Activated B cell treated with CpG ODN at 0.5 μM for 24 hours (primary cell): ENCODE results near the gene COASY. TPM values are rescaled to one million over a fixed set of nuclear protein-coding genes. Genes with fewer than 3 reads are reported as not detected.
"Not testable (repeated sequence)": the region's sequence is repeated elsewhere in the genome, so short reads cannot be mapped to it uniquely, and the experiment has no call there.

Source experiments
- ATAC-seq: fragments of 200-7000 bp; cut with Tn5 transposase; one replicate; pipeline ENCODE4 v1.10.0; 2021; ENCODE audit warnings: low read depth, mild to moderate bottlenecking, moderate library complexity
- CTCF ChIA-PET: fragments of 350-600 bp; sonication (Branson Sonifier 250); formaldehyde crosslinking; loops from one replicate; lab custom pipeline; 2021; ENCODE audit warnings: antibody characterized with exemption; lab: Charles Lee
- POLR2A ChIA-PET: fragments of 350-600 bp; sonication (Branson Sonifier 250); formaldehyde crosslinking; loops from one replicate; lab custom pipeline; 2021; ENCODE audit warnings: antibody characterized with exemption; lab: Charles Lee
- DNase-seq: peaks from one replicate; pipeline ENCODE4 v3.0.0; 2022
- H3K27ac Mint-ChIP-seq: one replicate; pipeline ENCODE4 v1.8.0; 2020; ENCODE audit warnings: mixed read lengths
- H3K27me3 Mint-ChIP-seq: one replicate; pipeline ENCODE4 v1.8.0; 2021; ENCODE audit warnings: mixed read lengths
- H3K36me3 Mint-ChIP-seq: one replicate; pipeline ENCODE4 v1.8.0; 2021; ENCODE audit warnings: low read depth, mixed read lengths
- H3K4me1 Mint-ChIP-seq: one replicate; pipeline ENCODE4 v1.8.0; 2021; ENCODE audit warnings: mixed read lengths
- H3K4me3 Mint-ChIP-seq: one replicate; pipeline ENCODE4 v1.8.0; 2020; ENCODE audit warnings: mild to moderate bottlenecking, mixed read lengths
- H3K9me3 Mint-ChIP-seq: one replicate; pipeline ENCODE4 v1.8.0; 2020; ENCODE audit warnings: mixed read lengths
- intact Hi-C: fragments of 100-400 bp; cut with micrococcal nuclease; formaldehyde crosslinking; loops from one replicate; pipeline ENCODE4 v1.15.1; 2024
- total RNA-seq: library from RNA; stranded (reverse); gene quantifications from 2 replicates; pipeline ENCODE4 v1.2.3, GENCODE V29; 2022
- TF ChIP-seq, protein P1 (sequence below): fragments of 200-600 bp; IDR thresholded peaks from one replicate; pipeline ENCODE4 v1.8.0; 2022; ENCODE audit warnings: antibody characterized with exemption, mild to moderate bottlenecking

Gene COASY
- total RNA-seq, 1 donor from 2014 or later: 94.9 TPM

DNA sequence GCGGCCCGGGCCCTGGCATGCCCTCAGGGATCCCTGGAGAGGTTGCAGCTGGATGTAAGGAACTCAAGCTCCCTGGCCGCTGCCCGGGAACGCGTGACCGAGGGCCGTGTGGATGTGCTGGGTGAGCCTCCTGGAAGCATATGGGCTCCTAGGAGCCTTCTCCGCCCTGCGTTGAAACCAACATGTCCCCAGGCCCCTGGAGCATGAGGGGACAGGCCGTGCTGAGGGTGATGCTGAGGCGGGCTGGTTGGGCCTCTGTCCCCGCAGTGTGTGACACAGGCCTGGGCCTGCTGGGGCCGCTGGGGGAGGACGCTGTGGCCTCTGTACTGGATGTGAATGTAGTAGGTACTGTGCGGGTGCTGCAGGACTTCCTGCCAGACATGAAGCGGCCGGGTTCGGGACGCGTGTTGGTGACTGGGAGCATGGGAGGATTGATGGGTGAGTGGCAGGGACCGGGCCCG lies 14.9 kb upstream of the COASY start:
- Mint-ChIP-seq H3K4me3 (no peak overlapping the region), H3K36me3 (peaks cover 19% of the 10 kb centered on the region)
- CTCF ChIA-PET: interaction anchor here (1.9 to 2.0 kb wide), 2 partner anchors 11 to 216 kb away, joined by 5 to 9 read pairs; partner anchors contain the start of gene NAGLU

DNA sequence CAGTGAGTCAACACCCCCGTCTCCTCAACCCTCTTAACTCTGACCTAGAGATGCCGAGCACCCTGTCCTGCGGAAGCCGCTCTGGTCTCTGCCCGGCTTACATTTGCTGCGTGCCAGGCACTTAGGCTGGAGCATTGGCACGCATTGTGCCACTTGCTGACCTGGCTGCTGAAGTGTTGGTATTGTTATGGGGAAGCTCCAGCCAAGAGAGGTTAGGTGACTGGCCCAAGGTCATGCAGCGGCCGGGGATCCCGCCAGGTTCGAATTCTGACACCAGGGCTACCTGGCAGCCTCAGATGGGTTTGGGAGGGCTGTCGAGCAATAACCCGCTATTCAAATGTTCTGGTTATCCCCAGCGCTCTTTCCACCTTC lies 14.3 kb upstream of the COASY start:
- ChIA-PET CTCF (interaction anchor here (1.0 to 2.0 kb wide), 8 partner anchors 11 to 216 kb away, joined by 3 to 19 read pairs (median 4); partner anchors contain the start of genes NAGLU and PSMC3IP), POLR2A (interaction anchor here (0.6 to 2.6 kb wide), 9 partner anchors 10 to 618 kb away, joined by 3 to 23 read pairs (median 6); partner anchors contain the start of genes BECN1, MLX, NAGLU and PSMC3IP)
- H3K27ac Mint-ChIP-seq: no peak overlapping the region
- H3K27me3 Mint-ChIP-seq: no peaks in the 10 kb centered on the region
- TF ChIP-seq, protein P1, sequence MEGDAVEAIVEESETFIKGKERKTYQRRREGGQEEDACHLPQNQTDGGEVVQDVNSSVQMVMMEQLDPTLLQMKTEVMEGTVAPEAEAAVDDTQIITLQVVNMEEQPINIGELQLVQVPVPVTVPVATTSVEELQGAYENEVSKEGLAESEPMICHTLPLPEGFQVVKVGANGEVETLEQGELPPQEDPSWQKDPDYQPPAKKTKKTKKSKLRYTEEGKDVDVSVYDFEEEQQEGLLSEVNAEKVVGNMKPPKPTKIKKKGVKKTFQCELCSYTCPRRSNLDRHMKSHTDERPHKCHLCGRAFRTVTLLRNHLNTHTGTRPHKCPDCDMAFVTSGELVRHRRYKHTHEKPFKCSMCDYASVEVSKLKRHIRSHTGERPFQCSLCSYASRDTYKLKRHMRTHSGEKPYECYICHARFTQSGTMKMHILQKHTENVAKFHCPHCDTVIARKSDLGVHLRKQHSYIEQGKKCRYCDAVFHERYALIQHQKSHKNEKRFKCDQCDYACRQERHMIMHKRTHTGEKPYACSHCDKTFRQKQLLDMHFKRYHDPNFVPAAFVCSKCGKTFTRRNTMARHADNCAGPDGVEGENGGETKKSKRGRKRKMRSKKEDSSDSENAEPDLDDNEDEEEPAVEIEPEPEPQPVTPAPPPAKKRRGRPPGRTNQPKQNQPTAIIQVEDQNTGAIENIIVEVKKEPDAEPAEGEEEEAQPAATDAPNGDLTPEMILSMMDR: no peak
- intact Hi-C loops: no loop called here
- peaks cover 12% of the 10 kb centered on the region for H3K4me1 Mint-ChIP-seq
- no peaks in the 10 kb centered on the region for H3K9me3 Mint-ChIP-seq
- H3K36me3 Mint-ChIP-seq: peaks cover 19% of the 10 kb centered on the region
- ATAC-seq: no peak
- H3K4me3 Mint-ChIP-seq: no peak overlapping the region
- no peak for DNase-seq

More for the DNA sequence above, 14.9 kb upstream of the COASY start:
- Mint-ChIP-seq H3K27ac (no peak overlapping the region), H3K4me1 (peaks cover 10% of the 10 kb centered on the region), H3K27me3 (no peaks in the 10 kb centered on the region), H3K9me3 (no peaks in the 10 kb centered on the region)
- ATAC-seq (no peak), DNase-seq (no peak)
- POLR2A ChIA-PET: interaction anchor here (2.6 kb wide), 1 partner anchor 10 kb away, joined by 18 read pairs; the partner anchor contains the start of gene NAGLU
- TF ChIP-seq, protein P1: no peak
- intact Hi-C loops: no loop called here

DNA sequence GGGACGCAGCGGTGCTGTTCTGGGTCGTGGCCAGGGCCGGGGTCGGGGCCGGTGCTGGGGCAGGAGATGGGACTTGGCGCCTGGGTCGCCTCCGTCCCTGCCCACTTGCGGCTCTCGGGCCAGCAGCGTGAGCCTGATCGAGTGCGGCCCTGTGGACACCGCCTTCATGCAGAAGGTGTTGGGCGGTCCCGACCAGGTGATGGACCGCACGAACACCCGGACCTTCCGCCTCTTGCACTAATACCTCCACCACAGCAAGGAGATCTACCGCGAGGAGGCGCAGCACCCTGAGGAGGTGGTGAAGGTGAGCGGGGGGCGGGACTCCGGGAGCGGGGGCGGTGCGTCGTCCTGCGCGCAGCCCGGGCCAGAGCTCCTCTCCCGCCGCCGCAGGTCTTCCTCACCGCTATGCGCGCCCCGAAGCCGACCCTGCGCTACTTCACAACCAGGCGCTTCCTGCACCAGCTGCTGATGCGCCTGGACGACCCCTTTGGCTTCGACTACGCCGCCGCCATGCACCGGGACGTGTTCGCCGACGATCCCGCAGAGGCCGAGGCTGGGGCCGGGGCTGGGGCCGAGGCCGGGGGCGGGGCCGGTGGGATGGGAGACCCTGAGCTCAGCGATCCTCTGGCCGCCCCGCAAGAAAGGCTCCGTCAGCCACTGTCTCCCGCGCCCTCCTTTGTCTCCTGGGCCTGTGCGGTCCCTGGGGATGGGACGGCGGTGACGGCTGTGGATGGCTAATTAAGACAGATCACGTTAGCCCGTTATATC lies 13.7 kb upstream of the COASY start:
- TF ChIP-seq, protein P1: no peak
- Mint-ChIP-seq H3K27me3 (no peaks in the 10 kb centered on the region), H3K9me3 (no peaks in the 10 kb centered on the region), H3K4me1 (peaks cover 17% of the 10 kb centered on the region), H3K36me3 (peaks cover 14% of the 10 kb centered on the region), H3K27ac (no peak overlapping the region), H3K4me3 (peak overlapping the region; percentile 66)
- ATAC-seq: peak; percentile 97
- ChIA-PET CTCF (interaction anchor here (0.7 to 2.0 kb wide), 10 partner anchors 11 to 215 kb away, joined by 3 to 19 read pairs (median 4); partner anchors contain the start of genes NAGLU and PSMC3IP), POLR2A (interaction anchor here (0.6 to 2.6 kb wide), 11 partner anchors 10 to 767 kb away, joined by 3 to 23 read pairs (median 6); partner anchors contain the start of genes BECN1, MLX, NAGLU and PSMC3IP)
- intact Hi-C loops: no loop called here
- peak; percentile 81 for DNase-seq

DNA sequence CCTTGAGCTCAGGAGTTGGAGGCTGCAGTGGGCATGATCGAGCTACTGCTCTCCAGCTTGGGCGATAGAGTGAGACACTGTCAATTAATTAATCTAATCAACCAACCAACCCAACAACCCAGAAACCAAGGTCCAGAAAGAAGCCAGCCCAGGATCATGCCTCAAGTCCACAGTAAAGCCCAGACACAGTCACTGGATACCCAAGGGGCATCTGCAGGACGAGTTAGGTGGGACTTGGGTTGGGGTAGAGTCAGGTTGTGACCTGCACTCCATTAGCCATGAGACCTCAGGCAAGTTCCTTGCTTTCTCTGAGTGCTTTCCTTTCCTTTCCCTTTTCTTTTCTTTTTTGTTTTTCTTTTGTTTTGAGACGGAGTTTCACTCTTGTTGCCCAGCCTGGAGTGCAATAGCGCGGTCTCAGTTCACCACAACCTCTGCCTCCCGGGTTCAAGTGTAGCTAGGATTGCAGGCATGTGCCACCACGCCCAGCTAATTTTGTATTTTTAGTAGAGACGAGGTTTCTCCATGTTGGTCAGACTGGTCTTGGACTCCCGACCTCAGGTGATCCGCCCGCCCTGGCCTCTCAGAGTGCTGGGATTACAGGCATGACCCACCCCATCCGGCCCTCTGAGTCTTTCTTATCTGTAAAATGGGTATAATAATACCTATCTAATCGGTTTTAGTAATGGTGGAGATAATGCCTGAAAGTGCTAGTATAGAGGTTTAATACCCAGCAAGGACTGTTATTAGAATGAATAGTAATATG lies 12.8 kb upstream of the COASY start:
- ChIA-PET POLR2A (interaction anchor here (0.9 to 2.6 kb wide), 9 partner anchors 9 to 766 kb away, joined by 3 to 23 read pairs (median 6); partner anchors contain the start of genes BECN1, MLX, NAGLU and PSMC3IP), CTCF (interaction anchor here (1.1 to 1.6 kb wide), 5 partner anchors 12 to 135 kb away, joined by 3 to 19 read pairs (median 3); partner anchors contain the start of gene PSMC3IP)
- TF ChIP-seq, protein P1: no peak
- no peaks in the 10 kb centered on the region for H3K9me3 Mint-ChIP-seq
- DNase-seq (no peak), ATAC-seq (no peak)
- H3K4me3 Mint-ChIP-seq: peak overlapping the region; percentile 66
- intact Hi-C loops: no loop called here
- no peak overlapping the region for H3K27ac Mint-ChIP-seq
- H3K4me1 Mint-ChIP-seq: peaks cover 23% of the 10 kb centered on the region
- H3K36me3 Mint-ChIP-seq: peaks cover 6% of the 10 kb centered on the region
- H3K27me3 Mint-ChIP-seq: no peaks in the 10 kb centered on the region

DNA sequence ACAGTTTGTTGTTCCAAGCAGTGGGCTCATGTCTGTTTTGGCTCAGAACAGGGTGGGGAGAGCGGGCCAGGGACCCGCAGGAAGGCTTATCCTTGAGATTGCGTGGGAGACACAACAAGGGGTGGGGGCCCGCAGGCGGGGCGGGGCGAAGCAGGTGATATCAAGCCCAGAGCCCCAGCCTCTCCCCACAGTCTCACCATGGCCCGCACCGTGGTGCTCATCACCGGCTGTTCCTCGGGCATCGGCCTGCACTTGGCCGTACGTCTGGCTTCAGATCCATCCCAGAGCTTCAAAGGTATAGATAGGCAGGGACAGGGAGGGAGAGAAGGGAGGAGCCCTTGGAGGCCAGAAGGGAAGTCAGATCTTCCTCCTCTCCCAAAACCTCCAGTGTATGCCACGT lies 9.2 kb upstream of the COASY start, which contains the start of gene HSD17B1:
Gene HSD17B1 (plus strand): TSS at position 188 of the 400 bp plus-strand sequence. CDS start 11 bp downstream, at position 199.
- DNase-seq, H3K36me3 Mint-ChIP-seq, ATAC-seq, POLR2A ChIA-PET, intact Hi-C loops, H3K27me3 Mint-ChIP-seq, CTCF ChIA-PET, H3K9me3 Mint-ChIP-seq: not testable (repeated sequence)
- Mint-ChIP-seq H3K4me3 (peak within 1 kb of the TSS; percentile 93), H3K4me1 (peaks cover 37% of the 10 kb centered on the region), H3K27ac (peak within 1 kb of the TSS; percentile 93)
